Small intestine (tissue), 7 donors: Measurements from ENCODE around the gene OAT. TPM values are rescaled to one million over a fixed set of nuclear protein-coding genes. Genes with fewer than 3 reads are reported as not detected.
A peak's percentile ranks its signal among the peaks of the same experiment; 100 is the strongest.

Experiments used
- DNase-seq, 2 donors: peaks; one replicate each; pipeline versions ENCODE4 v3.0.0 to v3.0.0-alpha.2; 2013
- FAIRE-seq: peaks from 2 replicates; lab custom pipeline; 2012; peaks lifted over from hg19 to GRCh38; lab: Jason Lieb, UNC
- H3K27ac ChIP-seq, 3 donors: one replicate each; pipeline ENCODE4 v1.5.1; 2013; ENCODE audit warnings: low read length in 2 of 3, mild to moderate bottlenecking in 2 of 3, control low read depth in 1 of 3, inconsistent platforms in 1 of 3, low read depth in 1 of 3, moderate library complexity in 1 of 3
- H3K27me3 ChIP-seq, 3 donors: one replicate each; pipeline ENCODE4 v1.6.1; 2013; ENCODE audit warnings: low read length in 3 of 3, inconsistent platforms in 1 of 3; ENCODE audit not compliant: control insufficient read depth in 3 of 3, insufficient read depth in 3 of 3
- H3K36me3 ChIP-seq, 3 donors: one replicate each; pipeline ENCODE4 v1.6.1; 2013; ENCODE audit warnings: low read length in 3 of 3, inconsistent platforms in 1 of 3, low read depth in 1 of 3, mild to moderate bottlenecking in 1 of 3, moderate library complexity in 1 of 3; ENCODE audit not compliant: control insufficient read depth in 3 of 3, insufficient read depth in 2 of 3
- H3K4me1 ChIP-seq, 3 donors: one replicate each; pipeline ENCODE4 v1.6.1; 2013; ENCODE audit warnings: low read length in 2 of 3, inconsistent platforms in 1 of 3, low read depth in 1 of 3, mild to moderate bottlenecking in 1 of 3, moderate library complexity in 1 of 3; ENCODE audit not compliant: control insufficient read depth in 3 of 3, insufficient read depth in 2 of 3
- H3K4me3 ChIP-seq, 3 donors: one replicate each; pipeline ENCODE4 v1.5.1; 2013; ENCODE audit warnings: low read length in 3 of 3, control low read depth in 1 of 3, inconsistent platforms in 1 of 3, low read depth in 1 of 3, mild to moderate bottlenecking in 1 of 3, moderate library complexity in 1 of 3
- H3K9me3 ChIP-seq, 2 donors: one replicate each; pipeline ENCODE4 v1.6.1; 2013; ENCODE audit warnings: low read depth in 1 of 2, low read length in 1 of 2; ENCODE audit not compliant: control insufficient read depth in 2 of 2, insufficient read depth in 1 of 2
- WGBS, 3 donors: extraction: QIAGEN DNeasy Blood & Tissue Kit; methylation state at CpG; one replicate each; pipeline ENCODE4 v1.1.7; 2013; 5-methylcytosine and 5-hydroxymethylcytosine counted together
- polyA plus RNA-seq, 4 donors: library from polyadenylated mRNA; stranded (reverse) in 3 of 4; unstranded in 1 of 4; fragments of 200-250 nt in 3 of 4; fragments of 120-200 nt in 1 of 4; gene quantifications; one replicate each; pipeline versions ENCODE4 v1.2.1 to v1.2.3, GENCODE V29; 2013
- donor health status: healthy with polysubstance abuse.
- donor health status: control.
- donor health status: control.
- donor health status: Bipolar disorder and iron deficiency.
- donor health status: healthy.

The OAT gene
- polyA plus RNA-seq, 4 donors = 247 to 2,019 (median 1,023) TPM

GRCh38 chr10:124423813-124424212 lies 5.1 kb upstream of the OAT start:
- no peak for DNase-seq
- no peaks in the 10 kb centered on the region for H3K9me3 ChIP-seq
- peaks cover 0 to 67% (median 7%) of the 10 kb centered on the region in 3 donors for H3K4me1 ChIP-seq
- FAIRE-seq = no peak
- 68 to 77% (median 69%) methylated on average over 5 of the region's 5 CpGs for WGBS, 3 donors
- H3K27ac ChIP-seq = no peak overlapping the region
- no peaks in the 10 kb centered on the region for H3K27me3 ChIP-seq
- H3K4me3 ChIP-seq = no peak overlapping the region
- H3K36me3 ChIP-seq = no peaks in the 10 kb centered on the region

GRCh38 chr10:124422742-124423141 lies 4.0 kb upstream of the OAT start:
- peaks cover 2 to 60% (median 7%) of the 10 kb centered on the region in 3 donors for H3K4me1 ChIP-seq
- H3K9me3 ChIP-seq = no peaks in the 10 kb centered on the region
- DNase-seq (no peak), FAIRE-seq (no peak)
- H3K27ac ChIP-seq = peak overlapping the region in 1 of 3 donors; percentile 89
- no peaks in the 10 kb centered on the region for H3K27me3 ChIP-seq
- H3K36me3 ChIP-seq = no peaks in the 10 kb centered on the region
- WGBS, 3 donors = 76 to 86% (median 81%) methylated on average over 12 of the region's 12 CpGs
- H3K4me3 ChIP-seq = no peak overlapping the region

GRCh38 chr10:124420254-124420653 lies 1.5 kb upstream of the OAT start:
- Histone ChIP-seq H3K4me1 (peaks cover 5 to 46% (median 7%) of the 10 kb centered on the region in 3 donors), H3K4me3 (peak overlapping the region in 1 of 3 donors; percentile 5), H3K36me3 (peaks cover 0 to 2% (median 0%) of the 10 kb centered on the region in 3 donors), H3K27me3 (no peaks in the 10 kb centered on the region), H3K27ac (peak overlapping the region; percentile 41 to 89 (median 68)), H3K9me3 (no peaks in the 10 kb centered on the region)
- 14 to 41% (median 14%) methylated on average over 1 of the region's 1 CpG for WGBS, 3 donors
- peak; percentile 89 to 95 for DNase-seq
- FAIRE-seq = no peak

GRCh38 chr10:124419635-124420034 lies 912 bp upstream of the OAT start:
- peaks cover 5 to 42% (median 7%) of the 10 kb centered on the region in 3 donors for H3K4me1 ChIP-seq
- DNase-seq (no peak), FAIRE-seq (no peak)
- peak overlapping the region in 2 of 3 donors; percentile 86 to 99 for H3K4me3 ChIP-seq
- no peaks in the 10 kb centered on the region for H3K27me3 ChIP-seq
- H3K9me3 ChIP-seq = no peaks in the 10 kb centered on the region
- peaks cover 0 to 5% (median 0%) of the 10 kb centered on the region in 3 donors for H3K36me3 ChIP-seq
- peak overlapping the region; percentile 75 to 89 (median 85) for H3K27ac ChIP-seq
- WGBS, 3 donors = 77 to 83% (median 78%) methylated on average over 10 of the region's 10 CpGs

- no peak for FAIRE-seq
- H3K4me1 ChIP-seq = peaks cover 2 to 34% (median 5%) of the 10 kb centered on the region in 3 donors
- H3K4me3 ChIP-seq = peak overlapping the region; percentile 65 to 99 (median 86)
- DNase-seq = peak in 1 of 2 donors; percentile 73
- H3K9me3 ChIP-seq = no peaks in the 10 kb centered on the region
- H3K36me3 ChIP-seq = peaks cover 0 to 13% (median 2%) of the 10 kb centered on the region in 3 donors
- no peaks in the 10 kb centered on the region for H3K27me3 ChIP-seq
- WGBS, 3 donors = 2 to 5% (median 3%) methylated on average over 57 to 64 of the region's 64 CpGs
- peak overlapping the region; percentile 82 to 91 (median 85) for H3K27ac ChIP-seq
These were observed 613 bp downstream of the OAT start for GRCh38 chr10:124417895-124418725.

- no peak for DNase-seq
- H3K4me1 ChIP-seq = peaks cover 2 to 23% (median 5%) of the 10 kb centered on the region in 3 donors
- H3K4me3 ChIP-seq = peak overlapping the region in 2 of 3 donors; percentile 86 to 99
- peaks cover 0 to 23% (median 2%) of the 10 kb centered on the region in 3 donors for H3K36me3 ChIP-seq
- H3K9me3 ChIP-seq = no peaks in the 10 kb centered on the region
- H3K27me3 ChIP-seq = no peaks in the 10 kb centered on the region
- 20 to 49% (median 44%) methylated on average over 6 of the region's 6 CpGs for WGBS, 3 donors
- no peak for FAIRE-seq
- peak overlapping the region in 1 of 3 donors; percentile 85 for H3K27ac ChIP-seq
These were observed 2.0 kb downstream of the OAT start for GRCh38 chr10:124416733-124417132.

- Histone ChIP-seq H3K36me3 (peaks cover 0 to 36% (median 2%) of the 10 kb centered on the region in 3 donors), H3K9me3 (no peaks in the 10 kb centered on the region), H3K27ac (peak overlapping the region in 1 of 3 donors; percentile 85), H3K4me1 (peaks cover 2 to 15% (median 5%) of the 10 kb centered on the region in 3 donors), H3K4me3 (peak overlapping the region in 1 of 3 donors; percentile 86), H3K27me3 (no peaks in the 10 kb centered on the region)
- FAIRE-seq (no peak), DNase-seq (no peak)
- WGBS, 3 donors = 52 to 60% (median 56%) methylated on average over 2 of the region's 2 CpGs
These were observed 3.5 kb downstream of the OAT start for GRCh38 chr10:124415210-124415609.

- Histone ChIP-seq H3K27ac (peak overlapping the region in 1 of 3 donors; percentile 85), H3K4me3 (peak overlapping the region in 1 of 3 donors; percentile 86), H3K27me3 (no peaks in the 10 kb centered on the region), H3K36me3 (peaks cover 0 to 39% (median 2%) of the 10 kb centered on the region in 3 donors), H3K9me3 (no peaks in the 10 kb centered on the region), H3K4me1 (peaks cover 0 to 5% (median 4%) of the 10 kb centered on the region in 3 donors)
- FAIRE-seq (no peak), DNase-seq (no peak)
- WGBS, 3 donors = 26 to 39% (median 34%) methylated on average over 4 of the region's 4 CpGs
These were observed 4.6 kb downstream of the OAT start for GRCh38 chr10:124414076-124414475.
